Cardiac muscle cell (in vitro differentiated cells and primary cell): ENCODE results near the gene TJP1. TPM values are rescaled to one million over a fixed set of nuclear protein-coding genes. Genes with fewer than 3 reads are reported as not detected.

Experiments used
- DNase-seq, 2 donors: peaks; one replicate each; pipeline versions ENCODE4 v3.0.0 to v3.0.0-alpha.2; 2010 to 2017; ENCODE audit warnings: low read depth in 1 of 2, low spot score in 1 of 2
- H3K27ac ChIP-seq: fragments of 200-600 bp; sonication (generic); 2 replicates; pipeline ENCODE4 v1.5.1; 2016
- H3K27me3 ChIP-seq: fragments of 200-600 bp; sonication (generic); 2 replicates; pipeline ENCODE4 v1.6.0; 2016; ENCODE audit warnings: control low read depth
- H3K36me3 ChIP-seq: fragments of 200-600 bp; sonication (generic); 2 replicates; pipeline ENCODE4 v1.5.1; 2016; ENCODE audit warnings: control low read depth
- H3K4me1 ChIP-seq: fragments of 200-600 bp; sonication (generic); 2 replicates; pipeline ENCODE4 v1.8.1; 2017; ENCODE audit warnings: low read depth, mild to moderate bottlenecking, mixed run types
- H3K4me3 ChIP-seq: fragments of 200-600 bp; sonication (generic); 2 replicates; pipeline ENCODE4 v1.5.1; 2016; ENCODE audit warnings: mild to moderate bottlenecking
- H3K9me3 ChIP-seq: fragments of 200-600 bp; sonication (generic); 2 replicates; pipeline ENCODE4 v1.5.1; 2017; ENCODE audit warnings: low read depth, mild to moderate bottlenecking, control low read depth
- CTCF ChIP-seq: IDR thresholded peaks from 2 replicates; pipeline ENCODE4 v1.5.1; 2012; ENCODE audit warnings: low read depth, mild to moderate bottlenecking, low read length
- polyA plus RNA-seq: library from polyadenylated mRNA; unstranded; fragments of >200 nt; fragmentation: Nextera tagmentation; extraction: Ambion mirVana; gene quantifications from 2 replicates; pipeline ENCODE4 v1.2.1, GENCODE V29; 2016
- total RNA-seq: library from RNA; depleted of rRNA; stranded (reverse); fragments of >200 nt; gene quantifications from 2 replicates; pipeline ENCODE4 v1.2.3, GENCODE V29; 2016

Gene TJP1
- total and polyA plus RNA-seq, 2 experiments from 2014 or later = 66.6 to 93.9 TPM

- Histone ChIP-seq H3K9me3 (no peaks in the 10 kb centered on the region), H3K27me3 (no peaks in the 10 kb centered on the region), H3K4me1 (no peaks in the 10 kb centered on the region), H3K27ac (no peak overlapping the region), H3K36me3 (peaks cover 17% of the 10 kb centered on the region), H3K4me3 (no peak overlapping the region)
- no peak for DNase-seq
- TF ChIP-seq CTCF = no peak
Measured at GRCh38 chr15:29695489-29696167, 126.6 kb downstream of the TJP1 start.

DNA sequence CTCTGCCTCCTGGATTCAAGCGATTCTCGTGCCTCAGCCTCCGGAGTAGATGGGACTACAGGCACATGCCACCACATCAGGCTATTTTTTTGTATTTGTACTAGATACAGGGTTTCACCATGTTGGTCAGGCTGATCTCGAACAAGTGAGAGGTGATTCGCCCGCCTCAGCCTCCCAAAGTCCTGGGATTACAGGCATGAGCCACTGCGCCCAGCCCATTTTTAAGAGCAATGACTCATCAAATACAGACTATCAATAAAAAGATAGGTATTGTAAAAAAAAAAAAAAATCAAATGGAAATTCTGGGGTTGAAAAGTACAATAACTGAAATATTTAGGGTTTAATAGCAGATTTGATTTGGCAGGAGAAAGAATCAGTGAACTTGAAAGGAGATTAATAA, 129.0 kb downstream of the TJP1 start:
- Histone ChIP-seq H3K4me3 (no peak overlapping the region), H3K4me1 (no peaks in the 10 kb centered on the region), H3K36me3 (no peaks in the 10 kb centered on the region), H3K27me3 (no peaks in the 10 kb centered on the region), H3K9me3 (no peaks in the 10 kb centered on the region), H3K27ac (no peak overlapping the region)
- no peak for TF ChIP-seq CTCF
- no peak for DNase-seq

DNA sequence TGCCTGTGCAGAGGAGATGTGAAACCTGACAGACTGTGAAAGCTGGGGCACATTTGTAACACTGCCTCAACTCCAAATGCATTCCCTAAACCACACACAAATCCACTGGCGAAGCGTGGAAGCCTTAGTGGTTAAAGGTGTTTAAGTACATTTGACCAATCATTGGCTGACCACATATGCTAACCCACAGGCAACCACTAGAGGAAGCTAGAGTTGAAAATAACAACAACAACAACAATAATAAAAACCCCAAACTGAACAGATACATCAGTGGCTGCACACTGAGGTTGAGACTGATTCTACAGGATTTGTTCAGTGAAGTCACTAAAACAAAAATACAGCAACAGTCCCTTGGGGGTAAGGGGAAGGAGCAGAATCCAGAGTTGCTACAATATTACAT, 129.7 kb downstream of the TJP1 start:
- peak; percentile 27 for TF ChIP-seq CTCF
- Histone ChIP-seq H3K4me1 (no peaks in the 10 kb centered on the region), H3K27ac (no peak overlapping the region), H3K27me3 (no peaks in the 10 kb centered on the region), H3K9me3 (no peaks in the 10 kb centered on the region), H3K4me3 (no peak overlapping the region), H3K36me3 (no peaks in the 10 kb centered on the region)
- no peak for DNase-seq

- Histone ChIP-seq H3K9me3 (no peaks in the 10 kb centered on the region), H3K36me3 (no peaks in the 10 kb centered on the region), H3K4me3 (no peak overlapping the region), H3K4me1 (no peaks in the 10 kb centered on the region), H3K27ac (no peak overlapping the region), H3K27me3 (no peaks in the 10 kb centered on the region)
- DNase-seq = no peak
- TF ChIP-seq CTCF = no peak
Measured at GRCh38 chr15:29690765-29691475, 131.3 kb downstream of the TJP1 start.

DNA sequence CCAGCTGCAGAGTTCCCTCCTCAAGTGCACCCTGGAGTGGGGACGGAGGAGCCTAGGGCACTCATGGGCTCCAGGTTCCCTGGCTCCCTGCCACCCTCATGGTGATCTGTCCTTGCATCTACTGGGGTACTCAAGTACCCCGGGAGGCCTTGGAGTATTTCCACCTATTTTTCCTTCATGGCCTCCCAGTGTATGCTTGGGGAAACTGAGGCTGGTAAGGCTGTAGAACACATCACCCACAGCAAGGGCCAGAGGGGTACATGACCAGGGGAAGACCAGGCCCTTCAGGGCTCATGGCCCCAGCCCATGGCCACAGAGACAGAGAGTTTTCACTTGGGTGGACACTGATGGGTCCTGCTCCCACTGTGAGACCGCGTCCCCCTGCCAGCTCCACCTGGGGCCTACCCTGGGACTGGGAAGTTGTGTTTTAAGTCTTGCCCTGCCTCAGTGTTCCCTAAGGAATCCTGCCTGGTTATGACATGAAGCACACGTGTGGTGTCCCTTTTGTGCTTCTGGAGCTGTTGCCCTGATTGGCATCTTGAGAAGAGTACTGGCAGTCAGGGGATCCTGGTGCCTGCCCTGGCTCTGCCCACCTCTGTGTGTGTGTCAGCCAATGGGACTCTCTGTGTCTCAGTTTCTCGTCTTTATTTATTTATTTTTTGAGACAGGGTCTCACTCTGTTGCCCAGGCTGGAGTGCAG, 132.8 kb downstream of the TJP1 start:
- Histone ChIP-seq H3K4me1 (no peaks in the 10 kb centered on the region), H3K27me3 (no peaks in the 10 kb centered on the region), H3K9me3 (no peaks in the 10 kb centered on the region), H3K27ac (no peak overlapping the region), H3K4me3 (no peak overlapping the region), H3K36me3 (no peaks in the 10 kb centered on the region)
- no peak for TF ChIP-seq CTCF
- DNase-seq = no peak
